IPS DF 19.7 (cell line): ENCODE data around the gene TNPO2.
A peak's percentile ranks its signal among the peaks of the same experiment; 100 is the strongest.
"Not testable (repeated sequence)": the region's sequence is repeated elsewhere in the genome, so short reads cannot be mapped to it uniquely, and the experiment has no call there.

ENCODE experiments used
- DNase-seq: peaks from one replicate; pipeline ENCODE4 v3.0.0-alpha.2; 2013; ENCODE audit warnings: low read depth, low spot score

The TNPO2 gene

DNA sequence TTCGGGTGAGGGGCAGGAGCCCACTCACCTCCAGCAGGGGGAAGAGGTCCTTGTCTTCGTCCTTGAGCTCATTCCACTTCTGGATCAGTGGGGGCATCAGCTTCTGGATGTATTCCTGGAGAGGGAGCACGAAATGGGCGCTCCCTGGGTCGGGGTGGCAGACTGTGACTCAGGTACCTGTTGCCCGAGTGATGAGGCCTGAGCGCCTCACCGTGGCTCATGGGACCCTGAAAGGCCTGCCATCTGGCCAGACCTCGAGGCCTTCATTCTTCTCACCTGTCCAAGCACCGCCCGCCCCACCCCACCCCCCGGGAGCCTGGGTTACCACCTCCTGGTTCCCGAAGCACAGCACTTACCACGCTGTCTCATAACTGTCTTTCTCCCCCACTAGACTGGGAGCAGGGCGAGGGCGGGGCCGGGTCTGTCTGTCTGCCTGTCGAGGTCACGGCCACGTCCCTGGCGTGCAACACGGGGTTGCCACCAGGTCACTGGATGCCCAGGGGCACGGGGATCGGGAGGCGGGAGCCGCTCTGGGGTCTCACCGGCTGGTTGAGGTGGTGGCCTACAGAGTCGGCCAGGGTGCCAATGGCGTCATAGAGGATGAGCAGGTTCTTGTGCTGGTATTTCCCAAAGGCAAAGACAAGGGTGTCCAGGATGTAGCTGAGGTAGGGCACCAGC is 17.9 kb downstream of the TNPO2 start:
- no peak for DNase-seq

DNA sequence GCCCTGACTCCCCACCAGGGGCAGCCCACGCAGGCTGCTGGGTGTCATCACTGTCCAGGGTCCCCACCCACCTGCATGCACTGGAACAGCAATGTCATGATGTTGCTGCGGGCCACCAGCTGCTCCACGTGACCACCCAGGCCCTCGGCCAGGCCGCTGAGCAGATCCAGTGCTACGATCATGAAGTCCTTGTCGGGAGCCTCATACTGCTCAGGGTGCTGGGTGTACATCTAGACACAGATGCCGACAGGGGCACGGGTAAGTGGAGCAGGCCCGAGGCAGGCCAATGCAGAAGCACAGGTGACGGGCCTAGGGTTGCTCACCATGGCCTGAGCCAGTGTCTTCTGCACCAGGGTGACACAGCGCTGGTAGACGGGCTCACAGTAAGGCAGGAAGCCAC is 18.6 kb downstream of the TNPO2 start:
- DNase-seq: no peak

DNA sequence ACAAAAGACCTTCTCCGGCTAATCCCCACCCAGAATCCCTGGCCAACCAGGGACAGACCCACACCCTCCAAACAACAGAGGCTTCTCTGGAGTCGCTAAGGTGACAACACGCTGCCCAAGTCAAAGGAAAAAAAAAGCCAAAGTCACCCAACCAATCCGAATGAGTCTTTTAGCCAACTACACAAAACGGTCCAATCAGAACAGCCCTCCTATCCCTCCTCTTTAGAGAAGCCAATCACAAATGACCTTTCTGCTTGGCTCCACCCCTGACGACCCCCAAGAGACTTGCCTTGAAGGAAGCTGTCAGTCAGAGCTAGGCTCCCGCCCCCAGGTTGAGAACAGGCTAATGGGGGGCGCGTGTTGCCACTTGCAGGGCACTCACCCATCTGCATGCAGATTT is 20.7 kb downstream of the TNPO2 start:
- peak; percentile 87 for DNase-seq

DNA sequence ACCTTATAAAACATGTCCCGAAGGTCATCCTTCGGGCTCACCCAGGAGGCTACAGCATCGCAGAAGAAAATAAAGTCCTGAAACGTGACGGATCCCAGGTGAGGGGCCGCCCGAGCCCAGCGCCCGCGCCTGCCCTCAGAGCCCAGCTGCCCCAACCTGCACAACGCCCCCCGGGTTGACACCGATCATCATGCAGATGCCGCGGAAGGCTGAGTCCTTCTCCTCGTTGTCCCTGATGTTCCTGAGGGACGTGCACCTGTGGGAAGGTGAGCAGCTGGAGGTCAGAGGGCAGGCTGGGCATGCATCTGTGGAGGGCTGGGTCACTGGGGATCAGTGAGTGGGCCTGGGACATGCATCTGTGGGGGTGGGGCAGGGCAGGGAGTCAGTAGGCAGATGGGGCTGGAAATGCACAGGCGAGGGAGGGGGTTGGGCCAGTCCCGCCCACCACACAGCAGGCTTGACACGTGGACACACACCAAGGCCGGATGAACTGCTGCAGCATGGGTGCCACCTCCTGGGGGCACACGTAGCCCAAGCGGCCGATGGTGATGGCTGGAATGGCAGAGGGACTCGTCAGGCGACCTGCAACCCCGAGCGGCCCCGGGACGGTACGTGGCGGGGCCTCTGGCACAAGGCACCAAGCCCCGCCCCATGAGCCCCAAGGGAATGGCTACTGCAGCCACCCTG is 22.0 kb downstream of the TNPO2 start:
- DNase-seq: no peak

DNA sequence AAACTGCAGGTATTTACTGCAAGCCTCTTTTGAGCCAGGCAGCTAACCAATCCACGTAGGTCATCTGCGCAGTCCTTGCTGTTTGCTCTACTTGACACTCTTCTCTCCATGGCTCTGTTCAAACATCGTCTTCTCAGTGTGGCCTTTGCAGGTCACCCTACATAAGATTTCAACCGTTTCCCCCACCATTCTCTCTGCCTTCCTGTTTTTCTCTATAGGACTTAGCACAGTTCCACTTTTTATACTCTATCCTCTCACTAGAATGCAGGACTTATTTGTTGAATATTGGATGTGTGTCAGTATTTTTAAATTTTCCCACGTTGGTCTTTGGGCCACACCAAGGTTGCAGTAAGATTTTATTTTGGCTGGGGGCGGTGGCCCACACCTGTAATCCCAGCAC is 25.6 kb downstream of the TNPO2 start:
- DNase-seq: no peak

DNA sequence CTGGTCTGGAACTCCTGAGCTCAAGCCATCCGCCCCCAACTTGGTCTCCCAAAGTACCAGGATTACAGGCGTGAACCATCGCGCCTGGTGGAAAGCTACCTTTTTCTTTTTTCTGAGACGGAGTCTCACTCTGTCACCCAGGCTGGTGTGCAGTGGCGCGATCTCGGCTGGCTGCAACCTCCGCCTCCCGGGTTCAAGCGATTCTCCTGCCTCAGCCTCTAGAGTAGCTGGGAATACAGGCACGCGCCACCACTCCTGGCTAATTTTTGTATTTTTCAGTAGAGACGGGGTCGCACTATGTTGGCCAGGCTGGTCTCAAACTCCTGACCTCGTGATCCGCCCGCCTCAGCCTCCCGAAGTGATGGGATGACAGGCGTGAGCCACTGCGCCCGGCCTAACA is 26.3 kb downstream of the TNPO2 start:
- DNase-seq: not testable (repeated sequence)

DNA sequence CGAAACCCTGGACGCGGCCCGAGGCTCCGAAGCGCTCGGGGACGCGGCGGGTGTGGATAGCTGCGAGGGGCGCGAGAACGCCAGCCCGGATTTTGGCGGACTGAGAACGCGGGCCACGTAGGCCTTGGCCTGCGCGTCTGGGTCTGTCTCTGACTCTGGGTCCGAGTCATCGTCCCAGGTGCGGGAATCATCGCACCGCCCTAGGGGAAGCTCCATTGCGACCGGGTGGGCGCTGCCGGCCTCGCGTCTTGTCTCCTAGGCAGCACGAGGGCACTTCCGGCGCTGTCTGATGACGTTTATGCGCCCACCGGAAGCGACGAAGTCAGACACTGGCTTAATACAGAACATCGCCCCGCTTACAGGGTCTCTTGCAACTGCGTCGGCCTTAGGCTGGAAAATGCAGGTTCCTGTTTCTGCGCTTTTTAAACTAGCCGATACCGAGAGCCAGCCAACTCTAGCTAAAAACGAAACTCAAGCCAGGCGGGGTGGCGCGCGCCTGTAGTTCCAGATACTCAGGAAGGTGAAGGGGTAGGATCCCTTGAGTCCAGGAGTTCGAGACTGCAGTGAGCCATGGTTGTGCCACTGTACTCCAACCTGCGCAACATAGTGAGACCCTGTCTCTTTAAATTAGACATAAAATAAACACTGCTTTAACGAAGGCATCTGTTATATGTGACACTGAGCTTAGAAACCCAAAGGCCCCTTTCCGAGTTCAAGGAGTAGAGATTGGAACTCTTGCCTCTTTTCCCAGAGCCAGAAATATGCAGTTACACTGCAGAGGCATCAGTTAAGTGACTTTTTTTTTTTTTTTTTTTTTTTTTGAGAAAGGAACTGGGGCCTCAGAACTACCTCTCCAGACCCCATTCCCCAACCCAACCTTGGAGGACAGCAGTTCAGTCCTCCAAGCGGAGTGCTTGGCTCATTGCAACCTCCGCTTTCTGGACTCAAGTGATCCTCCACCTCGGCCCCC is 27.1 kb downstream of the TNPO2 start, which contains the start of gene FBXW9:
FBXW9 (minus strand) TSS at position 266 of the 970 bp plus-strand sequence; CDS start at position 216, 50 bp downstream.
- no peak for DNase-seq

DNA sequence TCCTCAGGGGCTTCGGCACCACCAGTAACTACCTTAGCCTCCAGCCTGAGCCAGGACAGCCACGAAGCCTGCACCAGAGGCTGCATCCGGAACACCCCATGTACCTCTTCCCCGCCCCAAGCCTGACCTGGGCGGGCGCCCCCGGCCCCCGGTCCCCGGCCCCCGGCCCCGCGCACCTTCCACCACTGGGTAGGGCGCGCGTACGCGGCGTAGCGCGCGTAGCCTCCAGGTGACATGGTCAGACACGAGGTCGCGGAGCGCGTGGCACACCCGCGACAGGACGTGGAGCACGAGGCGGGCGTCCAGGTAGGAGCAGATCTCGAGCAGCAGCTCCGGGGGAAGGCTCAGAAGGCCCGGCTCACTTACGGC is 27.8 kb downstream of the TNPO2 start:
- no peak for DNase-seq

DNA sequence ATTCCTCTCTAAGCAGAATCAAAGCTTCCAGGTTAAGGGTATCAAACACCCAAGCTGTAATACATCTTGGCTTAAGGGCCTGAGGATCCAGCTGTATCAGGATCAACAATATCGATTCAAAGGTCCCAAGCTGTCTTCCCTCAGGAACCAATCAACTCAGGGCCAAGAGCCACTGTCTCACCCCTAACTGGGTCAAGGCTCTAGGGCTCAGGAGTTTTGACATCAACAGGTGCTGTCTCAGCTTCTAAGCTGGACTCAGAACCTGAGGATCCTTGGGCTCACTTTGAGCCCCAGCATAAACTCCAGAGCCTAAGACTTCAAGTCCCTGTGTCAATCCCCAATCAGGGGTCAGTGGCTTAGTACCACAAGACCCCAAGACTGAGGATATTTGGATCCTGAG is 28.2 kb downstream of the TNPO2 start:
- DNase-seq: no peak

DNA sequence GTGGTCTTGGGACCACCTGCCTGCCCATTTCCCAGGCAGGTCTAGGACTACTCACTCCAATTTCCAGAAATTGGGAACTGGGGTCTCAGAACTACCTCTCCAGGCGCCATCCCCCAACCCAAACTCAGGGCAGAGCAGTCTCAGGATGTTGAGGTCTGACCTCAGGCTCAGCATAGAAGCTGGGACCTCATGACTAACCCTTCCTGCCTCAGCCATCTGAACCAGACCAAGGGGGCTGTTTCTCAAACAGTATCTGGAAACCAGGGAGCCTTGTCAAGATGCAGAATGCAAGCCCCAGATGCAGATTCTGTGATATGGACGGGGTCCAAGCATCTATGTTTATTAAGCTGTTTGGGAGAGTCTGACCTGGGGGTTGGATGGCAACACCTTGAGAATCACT is 28.6 kb downstream of the TNPO2 start:
- DNase-seq: no peak

DNA sequence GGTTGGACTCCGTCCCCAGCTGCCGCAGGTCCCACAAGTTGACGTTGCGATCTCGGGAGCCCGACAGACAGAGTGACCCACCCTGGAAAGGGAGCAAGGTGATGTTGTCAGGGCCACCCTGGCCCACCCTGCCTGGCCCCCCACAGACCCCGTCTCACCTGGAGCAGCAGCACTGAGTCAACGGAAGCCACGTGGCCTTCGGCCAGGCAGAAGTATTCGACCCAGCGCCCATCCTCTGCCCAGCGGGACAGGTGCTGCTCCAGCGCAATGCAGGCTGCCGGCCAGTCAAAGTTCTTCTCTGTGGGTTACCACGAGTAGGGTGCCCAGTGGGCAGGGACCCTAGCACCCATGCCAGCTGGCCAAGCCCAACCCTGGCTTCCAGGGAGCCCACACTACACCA is 29.1 kb downstream of the TNPO2 start:
- no peak for DNase-seq

DNA sequence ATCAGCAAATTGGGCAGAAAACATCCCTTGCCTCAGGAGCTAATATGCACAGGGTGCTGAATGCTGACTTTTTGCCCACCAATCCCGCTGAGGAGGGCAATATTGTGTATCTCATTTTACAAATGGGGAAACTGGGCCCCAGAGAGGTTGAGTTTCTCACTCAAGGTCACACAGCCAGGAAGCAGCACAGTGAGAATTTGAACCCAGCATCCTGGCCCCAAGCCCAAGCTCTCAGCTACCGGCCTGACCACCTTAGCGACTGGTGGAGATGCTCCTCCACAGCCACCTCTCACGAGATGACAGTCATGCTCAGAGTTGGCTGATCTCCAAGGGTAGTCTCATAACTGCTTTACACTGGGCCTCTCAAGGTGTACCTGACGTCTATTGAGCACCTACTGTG is 30.8 kb downstream of the TNPO2 start:
- DNase-seq: no peak

DNA sequence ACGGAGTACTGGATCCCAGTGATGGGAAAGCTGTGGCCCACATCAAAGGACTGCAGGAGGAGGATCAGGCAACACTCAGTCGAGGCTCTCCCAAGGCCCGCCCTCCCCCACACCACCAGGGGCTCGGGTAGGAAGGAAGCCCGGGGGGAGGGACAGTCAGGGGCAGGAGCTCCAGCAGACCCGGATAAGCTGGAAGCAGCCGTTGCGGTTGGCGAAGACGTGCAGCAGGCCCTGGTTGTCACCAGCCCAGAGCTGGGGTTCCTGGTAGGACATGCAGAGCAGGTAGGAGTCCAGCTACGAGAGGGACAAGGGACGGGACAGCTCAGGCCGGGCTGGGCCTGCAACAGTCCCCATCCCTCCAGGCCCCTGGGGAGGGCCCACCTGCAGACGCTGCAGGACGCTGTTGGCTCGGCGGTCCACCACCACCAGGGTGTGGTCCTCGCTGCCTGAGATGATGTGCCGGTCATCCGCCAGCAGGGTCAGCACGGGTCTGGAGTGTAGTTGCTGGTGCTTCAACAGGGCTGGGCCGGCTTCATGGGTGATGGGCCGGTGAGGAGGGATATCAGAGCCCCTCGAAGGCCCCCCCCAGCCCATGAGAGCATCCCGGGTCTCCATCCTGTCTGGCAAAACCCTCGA is 34.0 kb downstream of the TNPO2 start:
- DNase-seq: no peak

DNA sequence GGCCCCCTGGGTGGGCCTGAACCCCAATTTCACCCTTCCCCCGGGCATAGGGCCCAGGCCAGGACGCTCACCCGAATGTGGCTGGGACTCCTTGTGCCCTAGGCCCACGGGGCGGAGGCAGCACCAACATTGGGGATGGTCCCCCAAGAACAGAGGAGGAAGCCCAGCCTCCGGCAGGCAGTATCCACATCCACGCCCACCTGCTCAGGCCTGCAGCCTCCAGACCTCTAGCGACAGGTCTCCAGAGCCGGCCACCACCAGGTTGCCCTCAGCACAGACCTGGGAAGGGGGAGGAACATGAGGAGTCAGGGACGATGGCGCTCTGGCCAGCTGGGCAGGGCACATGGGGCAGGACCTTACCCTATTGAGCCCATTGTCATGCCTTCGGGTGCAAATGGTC is 34.7 kb downstream of the TNPO2 start:
- DNase-seq: no peak

DNA sequence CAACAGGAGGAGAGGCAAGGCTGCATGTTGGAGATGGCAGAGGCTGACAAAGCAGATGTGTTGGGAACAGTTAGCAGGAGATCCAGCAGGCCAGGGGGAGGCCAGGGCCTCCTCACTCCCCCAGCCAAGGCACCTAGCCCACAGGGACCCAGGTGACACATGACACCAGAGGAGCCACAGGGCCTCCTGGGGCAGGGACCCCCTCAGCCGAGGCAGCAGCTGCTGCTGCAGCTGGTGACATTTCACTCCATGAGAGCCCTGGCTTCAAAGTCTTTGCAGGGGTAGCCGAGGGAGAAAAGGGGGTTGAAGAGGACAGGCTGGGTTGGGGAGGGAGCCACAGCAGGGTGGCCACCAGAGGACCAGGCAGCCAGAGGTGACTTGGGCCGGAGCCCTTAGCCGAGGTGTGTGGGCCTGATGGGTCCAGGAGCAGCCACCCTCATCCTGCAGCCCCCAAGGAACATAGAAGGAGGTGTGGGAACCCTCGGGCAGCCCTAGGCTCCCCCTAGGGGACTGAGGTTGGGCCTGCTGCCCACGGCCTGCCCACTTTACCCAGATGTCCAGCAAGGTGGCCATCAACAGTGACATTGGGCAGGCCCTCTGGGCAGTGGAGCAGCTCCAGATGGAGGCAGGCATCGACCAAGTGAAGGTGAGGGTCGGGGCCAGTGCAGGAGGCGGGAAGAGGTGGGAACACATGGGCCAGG is 36.1 kb downstream of the TNPO2 start, which contains the start of gene GNG14:
GNG14 (plus strand) TSS at position 503 of the 701 bp plus-strand sequence; CDS start at position 554, 51 bp downstream.
- DNase-seq: no peak

DNA sequence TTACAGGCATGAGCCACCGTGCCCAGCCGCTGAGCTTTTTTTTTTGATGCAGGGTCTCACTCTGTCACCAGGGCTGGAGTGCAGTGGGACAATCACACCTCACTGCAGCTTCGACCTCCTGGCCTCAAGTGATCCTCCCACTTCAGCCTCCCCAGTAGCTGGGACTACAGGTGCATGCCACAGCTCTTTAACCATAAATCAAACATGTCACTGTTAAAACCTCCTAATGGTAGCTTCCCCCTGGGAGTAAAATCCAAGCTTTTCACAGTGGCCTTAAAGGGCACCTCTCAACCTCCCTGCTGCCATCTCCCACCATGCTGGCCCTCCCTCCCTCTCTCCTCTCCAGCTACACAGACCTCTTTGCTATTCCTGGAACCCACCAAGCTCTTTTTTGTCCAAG is 37.9 kb downstream of the TNPO2 start:
- no peak for DNase-seq

DNA sequence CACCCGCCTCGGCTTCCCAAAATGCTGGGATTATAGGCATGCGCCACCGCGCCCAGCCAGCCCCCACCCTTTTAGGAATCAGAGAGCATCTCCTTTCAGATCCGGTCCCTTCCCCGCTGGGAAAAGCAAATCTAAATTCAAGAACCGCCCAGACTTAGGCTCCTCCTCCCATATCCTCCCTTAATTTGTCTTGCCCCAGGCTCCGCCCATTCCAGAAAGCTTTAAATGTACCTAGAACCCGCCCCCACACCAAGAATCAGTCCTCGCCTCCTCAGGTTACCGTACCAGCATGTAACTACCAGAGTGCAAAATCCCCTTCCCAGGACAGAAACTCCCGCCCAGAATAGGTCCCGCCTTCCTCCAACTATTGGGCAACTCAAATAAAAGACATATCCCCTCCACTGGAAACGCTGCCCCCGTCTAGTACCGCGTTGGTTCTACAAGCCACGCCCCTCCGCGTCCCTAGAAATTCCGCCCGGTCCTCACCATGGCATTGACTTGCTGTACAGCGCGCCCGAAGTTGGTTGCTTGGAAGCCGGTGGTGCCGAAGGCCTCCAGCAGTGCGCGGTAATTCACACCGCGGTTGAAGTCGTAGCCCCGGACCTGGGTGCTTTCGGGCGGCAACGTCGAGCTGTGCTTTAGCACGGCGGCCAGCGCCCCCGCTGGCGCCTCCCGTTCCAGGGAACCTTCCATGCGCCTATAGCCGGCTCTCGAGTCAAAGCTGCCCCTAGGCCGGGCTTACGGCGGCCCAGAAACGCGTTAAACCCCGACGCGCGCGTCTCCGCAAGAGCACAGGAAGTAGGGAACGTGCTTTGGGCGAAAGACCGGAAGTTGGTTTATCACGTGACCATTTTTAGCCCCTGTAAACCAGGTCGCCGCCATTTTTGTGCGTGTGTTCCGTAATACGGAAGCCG is 42.4 kb downstream of the TNPO2 start, which contains the start of gene DHPS:
DHPS (minus strand) TSS at position 807 of the 914 bp plus-strand sequence; CDS start at position 693, 114 bp downstream.
- peak; percentile 99 for DNase-seq

DNA sequence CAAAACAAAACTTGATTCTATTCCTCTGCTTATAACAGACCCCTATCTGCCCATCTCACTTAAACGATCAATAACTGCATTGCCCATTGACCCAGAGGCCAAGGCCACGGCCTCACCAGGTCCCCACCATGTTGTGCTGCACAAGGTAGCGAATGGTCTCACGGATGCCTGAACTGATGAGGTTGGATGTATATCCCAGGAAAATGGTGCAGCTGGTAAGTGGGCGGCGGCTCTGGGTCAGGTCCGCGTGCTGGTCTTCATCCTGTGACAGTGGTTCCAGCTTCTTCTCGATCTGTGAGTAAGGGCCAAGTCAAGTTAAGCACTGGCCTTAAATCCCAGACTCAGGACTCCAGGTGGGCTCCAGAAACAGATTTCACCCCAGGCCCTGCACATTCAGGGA is 43.7 kb downstream of the TNPO2 start:
- DNase-seq: no peak

DNA sequence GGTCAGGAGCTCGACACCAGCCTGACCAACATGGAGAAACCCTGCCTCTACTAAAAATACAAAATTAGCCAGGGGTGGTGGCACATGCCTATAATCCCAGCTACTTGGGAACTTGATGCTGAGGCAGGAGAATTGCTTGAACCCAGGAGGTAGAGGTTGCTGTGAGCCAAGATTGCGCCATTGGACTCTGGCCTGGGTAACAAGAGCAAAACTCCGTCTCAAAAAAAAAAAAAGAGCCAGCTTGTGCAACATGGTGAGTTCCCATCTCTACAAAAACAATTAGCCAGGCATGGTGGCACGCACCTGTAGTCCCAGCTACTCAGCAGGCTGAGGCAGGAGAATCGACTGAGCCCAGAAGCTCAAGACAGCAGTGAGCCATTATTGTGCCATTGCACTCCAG is 45.7 kb downstream of the TNPO2 start:
- not testable (repeated sequence) for DNase-seq

DNA sequence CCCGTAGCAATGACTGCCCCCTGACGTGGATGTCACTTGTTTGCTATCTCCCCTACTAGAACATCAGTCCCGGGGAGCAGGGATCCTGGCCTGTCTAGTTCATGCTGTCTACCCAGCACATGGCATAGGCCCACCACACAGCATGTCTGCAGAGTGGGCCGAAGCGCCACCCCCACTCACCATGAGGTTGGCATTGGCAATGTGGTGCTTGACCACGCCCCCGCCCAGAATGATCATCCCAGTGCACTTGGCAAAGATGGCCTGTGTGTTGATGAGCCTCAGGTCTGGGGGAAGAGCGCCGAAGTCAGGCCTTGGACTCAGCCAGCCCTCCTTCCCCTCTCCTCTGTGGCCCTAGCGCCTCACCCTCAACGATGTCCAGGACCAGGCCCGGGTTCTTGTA is 46.8 kb downstream of the TNPO2 start:
- no peak for DNase-seq
